GM21737 (cell line): ENCODE data around the gene MED13L.
"Not testable (repeated sequence)": the region's sequence is repeated elsewhere in the genome, so short reads cannot be mapped to it uniquely, and the experiment has no call there.

Source experiments
- ATAC-seq: cut with Tn5 transposase; IDR thresholded peaks from one replicate; pipeline ENCODE4 v1.9.1; 2021; ENCODE audit warnings: mild to moderate bottlenecking, moderate library complexity; ENCODE audit not compliant: unreplicated experiment

Gene MED13L

DNA sequence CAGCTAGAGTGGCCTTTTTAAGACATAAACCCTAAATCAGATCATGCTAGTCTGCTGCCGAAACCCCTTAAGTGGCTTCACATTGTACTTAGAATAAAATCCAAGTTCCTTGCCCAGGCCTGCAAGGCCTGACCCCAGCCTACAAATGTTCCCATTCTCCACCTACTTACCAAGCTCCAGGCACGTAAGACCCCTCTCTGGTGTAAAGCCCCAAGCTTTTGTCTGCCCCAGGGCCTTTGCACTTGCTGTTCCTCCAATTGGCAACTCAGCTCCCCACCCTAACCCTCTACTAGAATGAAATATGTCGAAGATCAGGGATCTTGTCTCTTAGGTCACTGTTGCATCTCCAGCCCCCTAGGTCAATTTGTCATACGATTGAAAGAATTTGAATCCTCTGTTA, 27.1 kb upstream of the MED13L start:
- no peak for ATAC-seq

DNA sequence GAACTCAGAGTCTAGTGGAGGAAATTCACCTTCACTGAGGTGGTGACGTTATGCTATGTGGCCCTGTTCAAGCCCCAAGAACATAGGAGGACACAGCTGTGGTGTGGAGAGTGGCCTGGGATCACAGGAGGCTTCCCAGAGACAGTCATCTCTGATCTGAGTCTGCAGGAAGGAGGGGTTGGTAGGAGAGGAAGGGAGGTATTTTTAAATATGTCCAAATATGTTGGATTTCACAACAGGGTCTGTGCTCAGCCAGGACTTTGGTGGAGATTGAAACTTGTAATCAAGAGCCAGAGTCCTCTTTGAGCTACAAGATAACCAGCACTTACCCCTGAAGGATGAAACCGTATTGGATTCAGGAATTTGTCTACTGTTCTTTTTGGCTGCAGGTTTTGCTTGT, 26.4 kb upstream of the MED13L start:
- ATAC-seq: no peak

DNA sequence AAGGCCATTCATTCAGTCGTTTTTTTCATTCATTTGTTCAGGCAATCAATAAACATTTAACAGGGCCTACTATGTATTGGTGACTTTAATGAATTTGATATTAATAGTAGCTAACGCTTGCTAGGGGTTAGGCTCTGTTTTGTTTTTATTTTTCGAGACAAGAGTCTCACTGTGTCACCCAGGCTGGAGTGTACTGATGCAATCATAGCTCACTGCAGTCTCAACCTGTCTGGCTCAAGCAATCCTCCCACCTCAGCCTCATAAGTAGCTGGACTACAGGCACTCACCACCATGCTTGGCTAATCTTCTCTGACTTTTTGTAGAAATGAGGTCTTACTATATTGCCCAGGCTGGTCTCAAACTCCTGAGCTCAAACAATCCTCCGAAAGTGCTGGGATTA, 25.6 kb upstream of the MED13L start:
- ATAC-seq: no peak

DNA sequence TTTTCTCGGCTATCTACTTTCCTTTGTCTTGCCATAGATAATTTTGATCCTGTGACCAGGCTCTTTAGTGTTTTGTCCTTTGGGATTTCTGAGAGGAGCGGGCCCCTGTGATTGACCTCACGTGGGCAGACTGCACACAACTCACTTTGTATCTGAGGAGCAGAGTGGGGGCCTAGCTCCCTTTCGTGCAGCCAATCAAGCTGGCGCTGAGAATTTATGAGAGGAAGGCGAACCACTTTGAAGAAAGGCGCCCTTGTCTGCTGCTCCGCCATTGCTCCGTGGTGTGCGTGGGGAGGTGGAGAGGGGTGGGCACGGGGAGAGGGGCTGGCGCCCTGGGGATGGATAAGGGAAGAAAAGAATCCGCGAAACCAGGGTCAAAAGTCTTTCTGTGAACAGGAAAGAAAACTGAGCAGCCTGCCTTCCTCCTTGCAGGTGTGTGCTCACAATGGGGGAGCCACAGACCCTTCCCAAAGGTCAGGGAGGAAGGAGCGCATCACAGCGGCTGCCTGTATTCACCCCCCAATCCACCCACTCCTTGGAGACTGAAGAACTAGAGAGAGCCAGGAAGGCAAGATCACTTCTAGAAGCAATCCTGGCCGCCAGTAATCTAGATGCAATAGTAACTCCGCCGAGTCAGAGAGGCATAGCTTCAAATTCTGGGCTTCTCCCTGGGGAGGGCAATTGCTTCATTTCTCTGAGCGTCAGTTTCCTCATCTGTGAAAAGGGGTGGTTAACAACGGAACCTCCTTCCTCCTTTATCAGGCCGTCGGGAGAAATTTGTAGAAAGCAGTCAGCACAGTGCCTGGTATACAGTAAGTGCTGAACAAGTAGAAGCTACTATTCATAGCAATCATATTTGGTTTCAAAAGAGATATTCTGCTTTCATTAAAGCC, 24.9 kb upstream of the MED13L start:
- ATAC-seq: no peak

DNA sequence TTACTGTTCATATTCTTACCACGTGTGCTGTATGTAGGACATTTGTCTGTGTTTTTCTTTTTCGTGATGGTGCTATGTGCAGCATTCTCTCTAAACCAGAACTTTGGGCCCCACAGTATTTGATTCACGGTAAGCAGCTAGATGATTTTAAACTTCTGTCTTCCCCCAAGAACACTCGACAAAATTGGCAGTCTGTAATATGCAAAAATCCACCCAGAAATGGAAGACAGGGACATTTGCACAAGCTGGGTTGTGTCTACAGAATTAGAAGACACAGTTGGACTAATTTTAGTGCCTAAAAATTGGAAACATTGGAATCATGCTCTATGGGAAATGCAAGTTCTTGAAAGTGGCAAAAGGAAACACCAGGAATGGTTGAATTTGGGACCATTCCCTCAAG, 24.1 kb upstream of the MED13L start:
- no peak for ATAC-seq

DNA sequence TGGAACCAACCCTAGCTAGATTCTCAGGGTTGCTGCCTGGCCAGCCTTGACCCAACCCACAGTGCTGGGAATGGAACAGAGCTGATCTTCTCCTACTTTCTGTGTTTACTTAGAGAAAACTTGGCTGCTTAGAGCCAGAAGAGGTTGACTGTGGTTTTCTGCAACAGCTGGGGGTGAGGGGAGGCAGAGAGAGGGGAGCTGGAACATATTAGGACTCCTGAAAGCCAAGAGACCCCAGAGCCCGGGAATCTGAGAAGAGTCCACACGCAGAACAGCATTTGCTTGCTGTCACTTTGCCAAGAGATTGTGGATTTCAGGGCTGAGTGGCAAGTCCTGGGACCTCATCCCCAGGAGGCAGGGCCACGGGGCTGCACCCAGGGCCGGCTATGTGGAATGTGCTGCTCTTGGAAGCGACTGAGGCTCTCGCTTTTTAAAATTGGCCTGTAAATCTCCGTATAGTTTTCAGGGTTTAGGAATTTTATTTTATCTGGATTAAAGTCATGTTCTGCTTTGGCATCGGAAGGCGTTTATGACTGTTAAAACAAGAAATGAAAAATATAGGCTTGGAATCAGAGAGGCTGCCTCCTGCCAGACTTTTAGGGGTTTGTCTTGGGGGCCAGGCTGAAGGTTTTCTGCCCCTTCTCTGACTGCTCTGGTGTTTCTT, 22.3 kb upstream of the MED13L start:
- no peak for ATAC-seq

DNA sequence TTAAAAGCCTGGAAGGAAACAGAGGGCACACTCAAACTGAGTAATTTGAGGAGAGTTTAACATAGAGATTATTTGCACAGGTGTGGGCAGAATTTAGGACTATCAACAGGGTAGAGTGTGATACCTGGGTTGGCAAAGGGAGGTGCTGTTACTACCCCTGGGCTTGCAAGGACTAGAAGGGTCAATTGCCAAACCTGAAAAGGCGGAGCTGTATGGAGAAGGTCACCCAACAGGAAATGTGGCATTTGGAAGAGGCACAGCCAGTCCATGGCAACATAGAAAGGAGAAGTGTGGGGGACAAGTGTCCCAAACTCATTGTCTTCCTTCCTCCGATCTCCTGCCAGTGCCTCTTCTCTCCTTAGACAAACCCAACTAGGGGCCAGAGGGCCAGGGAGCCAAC, 21.6 kb upstream of the MED13L start:
- ATAC-seq: no peak

DNA sequence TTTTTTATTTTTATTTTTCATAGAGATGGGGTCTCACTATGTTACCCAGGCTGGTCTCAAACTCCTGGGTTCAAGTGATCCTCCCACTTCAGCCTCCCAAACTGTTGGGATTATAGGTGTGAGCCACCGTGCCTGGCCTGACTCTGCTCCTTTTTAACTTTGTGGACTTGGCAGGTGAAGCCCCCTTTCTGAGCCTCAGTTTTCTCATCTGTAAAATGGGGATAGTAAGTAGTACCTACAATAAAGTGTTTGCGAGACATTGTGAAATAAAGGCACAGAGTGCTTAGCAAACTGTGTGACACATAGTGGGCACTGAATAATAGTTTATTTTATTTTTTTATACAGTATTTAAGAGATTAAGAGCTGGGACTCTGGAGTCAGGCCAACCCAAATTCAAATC, 21.1 kb upstream of the MED13L start:
- no peak for ATAC-seq

DNA sequence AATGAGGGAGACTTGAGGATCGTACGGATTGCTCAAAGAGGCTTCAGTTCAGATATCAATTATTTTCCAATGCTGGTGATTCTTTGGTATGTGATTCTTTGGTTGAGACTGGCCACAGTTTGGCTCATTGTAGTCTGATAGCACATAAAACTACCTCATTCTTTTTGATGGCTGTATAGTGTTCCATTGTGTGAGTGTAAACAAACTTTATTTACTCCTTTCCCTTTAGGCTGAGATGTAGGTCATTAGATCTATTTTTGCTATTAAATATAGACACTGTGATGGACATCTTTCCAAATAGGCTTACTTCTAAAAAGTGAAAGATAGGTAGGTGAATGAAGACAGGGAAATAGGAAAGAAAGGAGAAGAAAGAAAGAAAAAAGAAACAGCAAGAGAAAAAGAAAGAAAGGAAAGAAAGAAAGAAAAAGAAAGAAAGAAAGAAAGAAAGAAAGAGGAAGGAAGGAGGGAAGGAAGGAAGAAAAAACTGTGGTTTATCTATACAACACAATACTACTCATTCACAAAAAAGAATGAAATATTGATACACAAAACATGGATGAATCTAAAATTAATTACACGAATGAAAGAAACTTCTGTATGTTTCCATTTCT, 19.8 kb upstream of the MED13L start:
- ATAC-seq: no peak

DNA sequence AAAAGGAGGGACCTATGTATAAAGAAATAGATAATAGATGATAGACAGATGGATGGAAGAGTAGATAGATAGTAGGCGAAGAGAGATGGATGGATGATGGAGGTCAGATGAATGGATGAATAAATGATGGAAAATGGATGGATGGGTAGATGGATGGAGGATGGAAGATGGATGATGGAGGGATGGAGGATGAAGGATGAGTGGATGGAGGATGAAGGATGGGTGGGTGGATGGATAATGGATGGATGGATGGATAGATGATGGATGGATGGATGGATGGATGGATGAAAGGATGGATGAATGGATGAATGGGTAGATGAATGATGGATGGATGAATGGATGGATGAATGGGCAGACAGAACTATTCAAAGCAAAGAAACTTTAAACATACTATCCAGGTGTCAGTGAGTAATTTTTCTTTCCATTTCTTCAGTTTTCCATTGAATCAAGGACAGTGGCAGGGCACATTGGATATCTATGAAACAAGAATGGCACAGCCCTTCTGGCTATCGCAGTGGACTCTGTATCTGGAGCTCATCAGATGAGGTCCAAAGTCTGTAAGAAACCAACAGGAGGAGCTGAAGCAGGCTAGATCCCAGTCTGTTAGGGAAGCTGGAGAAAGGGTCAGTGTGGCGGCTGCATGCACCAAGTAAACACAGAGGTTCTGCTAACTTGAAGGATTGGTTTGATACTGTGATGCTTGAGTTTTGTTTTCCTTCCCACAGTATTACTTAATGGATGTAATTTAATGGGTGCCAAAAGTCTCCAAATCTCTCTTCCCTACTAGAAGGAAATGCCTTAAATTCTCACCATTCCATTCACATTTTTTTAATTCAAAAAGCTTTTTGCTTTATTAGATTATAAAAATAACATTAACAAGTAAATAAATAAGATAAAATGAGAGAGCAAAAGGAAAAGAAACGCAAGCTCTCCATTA, 18.1 kb upstream of the MED13L start:
- no peak for ATAC-seq

DNA sequence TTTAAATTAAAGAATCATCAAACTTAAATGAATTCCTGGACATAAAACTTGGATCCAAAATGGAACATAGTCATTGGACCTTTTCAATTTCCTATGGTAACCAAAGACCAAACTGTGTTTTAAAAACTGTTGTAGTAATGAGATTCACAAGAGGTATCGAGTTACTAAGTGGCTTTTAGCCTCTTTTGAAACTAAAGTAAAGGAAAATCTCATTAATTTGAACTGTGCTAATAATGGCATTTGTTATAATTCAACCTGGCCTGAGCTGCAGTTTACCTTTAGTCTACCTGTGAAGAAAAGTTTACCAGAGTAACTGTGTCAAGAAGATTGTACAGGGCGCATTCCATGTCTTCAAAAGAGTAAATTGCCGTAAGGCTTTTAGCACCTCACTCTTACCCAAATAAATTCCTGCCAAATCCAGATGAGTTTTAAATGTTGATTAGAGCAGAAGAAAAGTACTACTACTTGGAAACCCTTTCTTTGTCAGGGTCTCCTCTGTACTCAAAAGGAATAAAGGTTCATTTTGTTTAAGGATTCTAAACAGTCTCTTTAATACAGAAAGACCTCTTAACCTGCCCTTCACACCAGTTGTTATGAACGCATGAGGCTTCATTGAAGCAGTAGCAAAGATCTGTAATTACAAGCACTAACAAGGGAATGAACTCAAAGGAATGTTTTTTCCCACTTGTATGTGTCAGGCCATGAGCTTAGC, 17.1 kb upstream of the MED13L start:
- no peak for ATAC-seq

DNA sequence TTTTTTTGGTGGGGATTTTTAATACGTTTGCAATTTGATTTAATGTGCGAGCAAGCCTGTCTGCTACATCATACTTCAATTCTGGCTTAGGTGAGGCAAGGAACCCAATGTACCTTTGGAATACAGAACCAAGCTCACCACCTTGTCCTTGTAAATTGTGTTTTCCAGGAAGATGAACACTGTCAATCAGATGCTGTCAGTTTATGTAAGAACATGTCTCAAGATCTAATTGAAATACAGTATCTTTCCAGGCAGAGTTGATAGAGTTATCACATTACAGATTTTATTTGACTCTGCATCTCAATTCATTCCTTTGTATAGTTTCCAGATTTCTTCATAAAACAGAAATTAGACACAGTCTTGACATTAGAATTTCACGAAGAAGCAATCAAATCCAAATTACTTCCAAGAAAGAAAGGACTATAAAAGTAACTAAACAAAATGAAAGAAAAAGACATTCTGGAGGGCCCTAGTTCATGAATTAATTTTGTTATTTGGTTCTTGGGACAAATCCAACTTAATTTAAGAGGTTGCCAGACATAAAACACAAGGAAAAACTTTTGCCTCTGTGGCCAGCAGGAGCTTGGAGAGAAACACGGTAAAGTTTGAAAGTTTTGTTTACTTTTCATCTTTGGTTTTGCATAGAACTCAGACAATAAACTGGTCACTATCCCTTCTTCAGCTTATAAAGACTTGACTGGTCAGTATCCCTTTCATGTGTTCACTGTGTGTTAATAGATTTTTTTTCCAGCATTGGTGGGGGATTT, 16.4 kb upstream of the MED13L start:
- no peak for ATAC-seq

DNA sequence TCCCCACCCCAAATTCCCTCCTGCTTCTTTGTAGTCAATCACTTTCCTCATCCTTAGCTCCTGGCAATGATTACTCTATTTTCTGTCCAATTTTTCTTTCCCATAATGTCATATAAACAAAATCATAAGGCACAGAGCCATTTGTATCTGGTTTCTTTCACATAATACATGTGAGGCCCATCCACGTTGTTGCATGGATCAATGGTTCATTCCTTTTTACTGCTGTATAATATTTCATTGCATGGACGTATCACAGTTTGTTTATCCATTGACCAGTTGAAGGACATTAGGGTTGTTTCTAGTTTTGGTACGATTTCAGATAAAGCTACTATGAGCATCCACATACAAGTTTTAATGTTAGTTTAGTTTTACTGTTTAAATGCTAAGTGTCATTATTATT, 13.7 kb upstream of the MED13L start:
- no peak for ATAC-seq

DNA sequence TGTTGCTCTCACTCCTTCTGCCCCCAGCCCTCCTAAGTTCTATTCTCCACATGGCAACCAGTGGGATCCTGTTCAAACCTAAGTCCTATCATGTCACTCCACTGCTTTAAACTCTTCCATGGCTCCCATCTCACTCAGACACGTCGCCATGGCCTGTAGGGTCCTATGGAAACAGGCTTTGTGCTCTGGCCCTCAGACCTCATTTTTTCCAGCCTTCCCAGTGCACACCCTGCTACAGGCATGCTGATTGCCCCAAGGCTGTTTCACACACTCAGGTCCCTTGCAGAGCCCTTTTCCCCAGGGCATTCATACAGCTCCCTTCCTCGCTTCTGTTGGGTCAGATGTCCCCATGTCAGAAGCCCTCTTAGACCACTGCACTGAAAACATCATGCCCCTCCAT, 11.2 kb upstream of the MED13L start:
- no peak for ATAC-seq

DNA sequence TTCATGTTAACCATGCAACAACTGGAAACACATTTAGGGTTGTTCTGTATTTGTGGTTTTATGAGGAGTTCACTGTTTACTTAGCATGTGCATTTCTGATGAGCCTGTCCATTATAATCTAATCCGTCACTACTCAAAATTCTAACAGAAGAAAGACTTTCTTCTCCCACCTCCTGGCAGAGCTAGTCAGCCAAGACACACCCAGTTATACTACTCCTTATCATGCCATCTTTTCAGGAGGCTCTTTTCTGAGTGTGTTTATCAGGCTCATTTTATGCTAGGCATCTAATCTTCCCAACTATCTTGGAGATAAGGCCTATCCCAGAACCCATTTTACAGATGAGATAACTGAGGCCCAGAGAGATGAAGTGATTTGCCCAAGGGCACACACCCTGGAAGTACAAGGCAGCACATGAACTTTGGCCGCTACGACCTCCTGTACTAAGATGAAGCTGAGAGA, 10.4 kb upstream of the MED13L start:
- ATAC-seq: no peak

DNA sequence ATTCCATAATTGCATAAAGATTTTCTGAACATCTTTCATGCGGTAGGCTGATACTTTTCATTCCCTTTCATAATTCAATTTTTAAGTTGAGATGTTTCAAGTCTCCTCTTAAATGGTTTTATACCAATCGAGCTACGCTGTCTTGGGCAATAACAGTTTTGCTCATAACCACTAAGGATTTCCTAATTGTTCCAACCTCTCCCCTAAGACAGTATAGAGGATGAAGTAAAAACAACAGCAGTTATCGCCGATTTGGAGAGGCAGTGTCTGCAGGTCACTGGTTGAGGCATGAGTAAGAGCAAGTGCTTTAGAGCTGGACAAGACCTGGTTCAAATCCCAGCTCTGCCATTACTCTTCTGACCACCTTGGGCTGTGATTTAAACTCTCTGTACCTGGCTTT, 6.9 kb upstream of the MED13L start:
- ATAC-seq: no peak

DNA sequence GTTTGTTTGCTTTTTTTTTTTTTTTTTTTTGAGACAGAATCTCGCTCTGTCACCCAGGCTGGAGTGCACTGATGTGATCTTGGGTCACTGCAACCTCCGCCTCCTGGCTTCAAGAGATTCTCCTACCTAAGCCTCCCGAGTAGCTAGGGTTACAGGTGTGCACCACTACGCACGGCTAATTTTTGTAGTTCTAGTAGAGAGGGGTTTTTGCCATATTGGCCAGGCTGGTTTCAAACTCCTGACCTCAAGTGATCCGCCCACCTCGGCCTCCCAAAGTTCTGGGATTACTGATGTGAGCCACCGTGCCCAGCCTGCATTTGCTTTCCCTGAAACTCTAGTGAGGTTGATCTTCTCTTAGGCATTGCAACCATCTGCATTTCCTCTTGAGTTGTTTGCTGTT, 6.4 kb upstream of the MED13L start:
- ATAC-seq: not testable (repeated sequence)

DNA sequence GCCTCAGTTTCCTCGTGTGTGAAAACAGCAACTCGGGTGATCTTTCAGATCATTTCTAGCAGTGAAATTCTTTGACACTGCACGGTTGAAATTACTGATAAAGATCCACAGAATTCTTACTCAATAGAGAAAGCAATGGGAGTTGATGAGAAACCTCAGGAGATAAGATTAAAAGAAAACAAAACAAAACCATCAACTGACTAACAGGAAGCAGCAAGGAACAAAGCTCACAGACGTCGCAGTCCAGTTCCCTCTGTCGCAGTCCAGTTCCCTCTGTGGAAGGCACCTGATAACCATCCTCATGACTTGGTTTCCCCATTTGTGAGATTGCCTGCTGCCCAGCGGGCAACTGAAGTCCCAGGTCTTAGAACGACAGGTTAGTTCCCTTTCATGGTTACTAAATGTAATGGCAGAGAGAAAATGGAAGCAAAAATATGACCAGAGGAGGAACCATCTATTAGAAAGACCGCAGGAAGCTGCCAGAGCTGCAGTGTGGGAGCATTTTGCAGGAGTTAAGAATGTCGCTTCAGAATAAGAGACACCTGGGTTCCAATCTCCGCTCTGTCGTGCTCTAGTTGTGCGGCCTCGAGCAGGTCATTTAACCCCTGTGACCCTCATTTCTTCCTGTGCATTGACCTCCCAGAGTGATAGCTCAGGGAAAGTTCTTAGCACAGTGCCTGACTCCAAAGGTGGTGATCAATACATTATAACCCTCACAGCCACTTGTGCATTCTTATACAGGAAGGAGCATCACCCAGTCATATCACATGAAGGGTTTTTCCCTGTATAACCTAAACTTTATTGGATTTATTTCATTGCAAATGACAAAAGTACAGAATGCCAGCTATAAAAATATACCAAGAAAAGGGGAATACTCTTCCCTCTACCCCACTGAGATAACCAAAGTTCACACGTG, 5.1 kb upstream of the MED13L start:
- no peak for ATAC-seq
